ENCODE data around the gene GABRG3. TPM values are rescaled to one million over a fixed set of nuclear protein-coding genes. Genes with fewer than 3 reads are reported as not detected.

The GABRG3 gene
- total RNA-seq, 1 donor from 2014 or later: 3.0 TPM

DNA sequence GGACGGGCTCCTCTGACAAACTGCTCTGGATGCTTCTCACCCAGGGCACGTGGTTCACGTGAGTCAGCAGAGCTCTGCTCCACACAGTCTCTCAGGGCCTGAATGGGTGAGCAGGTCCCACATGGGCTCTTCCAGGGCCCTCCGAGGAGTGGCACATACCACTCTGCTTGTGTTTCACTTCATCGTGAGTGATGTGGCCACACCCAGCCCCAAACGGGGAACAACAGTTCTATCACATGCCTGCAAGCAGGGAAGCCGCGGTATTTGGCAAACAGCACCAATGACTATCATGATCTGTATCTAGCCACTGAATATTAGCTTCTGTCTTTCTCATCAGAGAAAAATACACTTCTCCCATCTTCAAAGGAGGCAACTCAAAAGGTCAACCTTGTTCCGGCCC lies 352.8 kb downstream of the GABRG3 start:
- no peak for DNase-seq (ENCODE audit: low spot score in 2 of 2, unreplicated experiment in 2 of 2)
- H3K4me3 Mint-ChIP-seq: no peak overlapping the region
- peaks cover 7% of the 10 kb centered on the region for H3K27me3 Mint-ChIP-seq (ENCODE audit: low read depth)
- peaks cover 6% of the 10 kb centered on the region for H3K9me3 Mint-ChIP-seq
- no peak overlapping the region for H3K27ac Mint-ChIP-seq
- no peaks in the 10 kb centered on the region for H3K4me1 Mint-ChIP-seq
- no peaks in the 10 kb centered on the region for H3K36me3 Mint-ChIP-seq
- TF ChIP-seq, protein P1, sequence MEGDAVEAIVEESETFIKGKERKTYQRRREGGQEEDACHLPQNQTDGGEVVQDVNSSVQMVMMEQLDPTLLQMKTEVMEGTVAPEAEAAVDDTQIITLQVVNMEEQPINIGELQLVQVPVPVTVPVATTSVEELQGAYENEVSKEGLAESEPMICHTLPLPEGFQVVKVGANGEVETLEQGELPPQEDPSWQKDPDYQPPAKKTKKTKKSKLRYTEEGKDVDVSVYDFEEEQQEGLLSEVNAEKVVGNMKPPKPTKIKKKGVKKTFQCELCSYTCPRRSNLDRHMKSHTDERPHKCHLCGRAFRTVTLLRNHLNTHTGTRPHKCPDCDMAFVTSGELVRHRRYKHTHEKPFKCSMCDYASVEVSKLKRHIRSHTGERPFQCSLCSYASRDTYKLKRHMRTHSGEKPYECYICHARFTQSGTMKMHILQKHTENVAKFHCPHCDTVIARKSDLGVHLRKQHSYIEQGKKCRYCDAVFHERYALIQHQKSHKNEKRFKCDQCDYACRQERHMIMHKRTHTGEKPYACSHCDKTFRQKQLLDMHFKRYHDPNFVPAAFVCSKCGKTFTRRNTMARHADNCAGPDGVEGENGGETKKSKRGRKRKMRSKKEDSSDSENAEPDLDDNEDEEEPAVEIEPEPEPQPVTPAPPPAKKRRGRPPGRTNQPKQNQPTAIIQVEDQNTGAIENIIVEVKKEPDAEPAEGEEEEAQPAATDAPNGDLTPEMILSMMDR (IDR thresholded peaks at IDR 0.05; ENCODE audit: unreplicated experiment): no peak

DNA sequence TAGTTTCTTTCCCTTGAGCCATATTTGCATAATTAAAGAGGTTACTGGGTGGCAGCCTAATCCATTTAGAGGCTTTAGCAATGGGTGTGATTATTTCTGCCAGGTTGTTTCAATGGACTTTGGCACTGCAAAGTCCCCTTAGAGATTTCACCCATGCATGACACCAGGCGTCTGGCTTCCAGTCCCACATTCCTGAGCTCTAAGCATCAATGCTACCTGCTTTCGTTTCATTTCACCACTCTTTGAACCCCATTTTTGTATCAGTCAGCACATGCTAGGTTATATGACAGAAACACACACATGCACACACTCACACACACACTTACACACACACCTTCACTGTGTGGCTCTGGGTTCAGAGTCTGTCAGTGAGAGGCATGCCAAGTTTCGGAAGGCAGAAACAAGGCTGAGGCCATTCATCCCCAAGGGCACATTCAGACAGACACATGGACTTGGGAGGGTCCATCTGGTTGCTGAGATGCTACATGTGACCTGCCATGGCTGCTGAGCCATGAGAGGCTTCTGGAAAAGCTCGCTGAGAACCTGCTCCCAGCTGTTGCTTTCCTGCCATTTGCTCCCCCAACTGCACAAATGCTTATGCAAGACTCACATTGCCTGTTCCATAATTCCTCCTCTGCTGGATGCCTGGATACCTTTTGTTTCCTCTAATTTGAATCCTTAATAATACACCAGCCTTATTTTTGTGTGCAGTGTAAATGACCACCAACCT lies 354.1 kb downstream of the GABRG3 start:
- TF ChIP-seq, protein P1 (IDR thresholded peaks at IDR 0.05; ENCODE audit: unreplicated experiment): no peak
- Mint-ChIP-seq H3K9me3 (peaks cover 6% of the 10 kb centered on the region), H3K27me3 (ENCODE audit: low read depth) (peaks cover 7% of the 10 kb centered on the region), H3K4me1 (no peaks in the 10 kb centered on the region), H3K27ac (no peak overlapping the region), H3K36me3 (no peaks in the 10 kb centered on the region), H3K4me3 (no peak overlapping the region)
- no peak for DNase-seq (ENCODE audit: low spot score in 2 of 2, unreplicated experiment in 2 of 2)

DNA sequence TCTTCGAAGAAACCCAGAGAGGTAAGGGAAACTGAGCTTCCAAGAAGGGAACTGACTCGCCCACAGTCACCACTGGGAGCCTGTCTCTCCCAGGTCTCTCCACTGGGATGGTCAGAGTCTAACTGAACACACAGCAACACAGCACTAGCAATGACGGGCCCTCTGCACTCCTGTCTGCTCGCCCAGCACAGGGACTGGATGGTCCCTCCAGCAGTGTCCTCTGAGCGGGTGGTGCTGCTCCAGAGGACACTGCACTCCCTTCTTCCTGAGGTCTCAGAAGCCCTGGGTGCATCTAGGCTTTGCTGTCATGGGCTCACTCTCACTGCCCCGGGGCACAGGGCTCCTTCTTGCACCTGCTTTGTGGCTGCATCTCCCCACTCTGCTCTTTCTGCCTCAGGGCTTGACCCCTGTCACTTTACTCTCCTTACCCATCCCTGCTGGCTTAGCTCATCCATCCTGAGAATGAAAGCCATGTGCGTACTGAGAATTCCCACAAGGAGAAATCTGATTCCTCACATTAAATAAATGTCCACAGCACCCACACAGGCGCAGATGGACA lies 356.6 kb downstream of the GABRG3 start:
- Mint-ChIP-seq H3K36me3 (no peaks in the 10 kb centered on the region), H3K27ac (no peak overlapping the region), H3K9me3 (peaks cover 6% of the 10 kb centered on the region), H3K27me3 (ENCODE audit: low read depth) (peaks cover 7% of the 10 kb centered on the region), H3K4me3 (no peak overlapping the region), H3K4me1 (peaks cover 2% of the 10 kb centered on the region)
- TF ChIP-seq, protein P1 (IDR thresholded peaks at IDR 0.05; ENCODE audit: unreplicated experiment): no peak
- DNase-seq (ENCODE audit: low spot score in 2 of 2, unreplicated experiment in 2 of 2): no peak

DNA sequence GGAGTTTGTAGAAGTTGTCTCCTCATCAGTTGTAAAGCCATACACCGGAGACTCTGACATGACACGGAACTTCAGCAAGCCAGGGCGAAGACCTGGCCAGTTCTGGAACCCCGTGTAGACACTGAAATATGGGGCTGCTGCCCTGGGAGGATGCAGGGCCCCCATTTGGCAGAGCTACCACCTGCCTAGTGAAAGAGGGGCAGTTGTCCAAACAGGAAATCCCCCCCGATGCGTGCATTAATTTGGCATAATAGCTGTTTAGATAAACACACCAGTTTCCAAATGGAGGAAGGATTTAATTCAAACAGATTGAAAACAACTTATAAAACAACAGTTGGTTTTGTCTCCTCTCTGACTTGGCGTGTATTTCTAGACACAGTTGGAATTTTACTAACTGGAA lies 357.2 kb downstream of the GABRG3 start:
- H3K36me3 Mint-ChIP-seq: no peaks in the 10 kb centered on the region
- TF ChIP-seq, protein P1 (IDR thresholded peaks at IDR 0.05; ENCODE audit: unreplicated experiment): no peak

DNA sequence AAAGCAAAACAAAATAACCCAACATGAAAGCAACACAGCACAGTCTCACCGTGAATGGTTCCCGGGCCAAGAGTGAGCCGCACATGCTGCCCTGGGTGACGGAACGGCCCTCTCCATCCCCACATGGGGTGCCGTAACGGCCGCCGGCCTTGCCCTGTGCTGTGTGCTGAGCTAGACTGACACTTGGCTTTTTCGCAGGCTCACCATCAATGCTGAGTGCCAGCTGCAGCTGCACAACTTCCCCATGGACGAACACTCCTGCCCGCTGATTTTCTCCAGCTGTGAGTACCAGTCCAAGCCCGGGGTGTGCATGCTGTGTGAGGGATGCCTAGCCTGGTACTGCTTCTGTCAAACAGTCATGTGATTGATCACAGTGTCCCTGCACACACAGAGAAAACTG lies 357.6 kb downstream of the GABRG3 start:
- DNase-seq (ENCODE audit: low spot score in 2 of 2, unreplicated experiment in 2 of 2): no peak
- peaks cover 6% of the 10 kb centered on the region for H3K27me3 Mint-ChIP-seq (ENCODE audit: low read depth)
- no peaks in the 10 kb centered on the region for H3K36me3 Mint-ChIP-seq
- H3K9me3 Mint-ChIP-seq: peaks cover 5% of the 10 kb centered on the region
- H3K4me3 Mint-ChIP-seq: no peak overlapping the region
- TF ChIP-seq, protein P1 (IDR thresholded peaks at IDR 0.05; ENCODE audit: unreplicated experiment): no peak
- no peak overlapping the region for H3K27ac Mint-ChIP-seq
- H3K4me1 Mint-ChIP-seq: peaks cover 2% of the 10 kb centered on the region

More for the DNA sequence above, 357.2 kb downstream of the GABRG3 start:
- DNase-seq (ENCODE audit: low spot score in 2 of 2, unreplicated experiment in 2 of 2): no peak
- Mint-ChIP-seq H3K27me3 (ENCODE audit: low read depth) (peaks cover 7% of the 10 kb centered on the region), H3K9me3 (peaks cover 6% of the 10 kb centered on the region), H3K4me1 (peaks cover 2% of the 10 kb centered on the region), H3K27ac (no peak overlapping the region), H3K4me3 (no peak overlapping the region)

Data from mesothelial cell of epicardium (in vitro differentiated cells).